Body of pancreas (tissue), 4 donors: ENCODE results near the gene DENND1A.

Source experiments
- CTCF ChIP-seq, 7 experiments: fragments of 450-650 bp in 4 of 7; fragments of 200-600 bp in 3 of 7; sonication (generic) in 3 of 7; IDR thresholded peaks; one replicate each; pipeline ENCODE4 v1.5.1; 2016 to 2019; ENCODE audit warnings: antibody characterized with exemption in 7 of 7
- POLR2A ChIP-seq, 3 donors: fragments of 450-650 bp; IDR thresholded peaks; one replicate each; pipeline ENCODE4 v1.6.1; 2016; ENCODE audit warnings: antibody characterized with exemption in 3 of 3, mild to moderate bottlenecking in 2 of 3

GRCh38 chr9:123484130-123484529 lies 445.8 kb downstream of the DENND1A start:
- TF ChIP-seq CTCF (IDR thresholded peaks at IDR 0.05) (no peak), POLR2A (IDR thresholded peaks at IDR 0.05) (no peak)
